Left ventricle myocardium inferior (tissue), 1 donor: ENCODE measurements around the gene MAP2K4. TPM values are rescaled to one million over a fixed set of nuclear protein-coding genes. Genes with fewer than 3 reads are reported as not detected.
A peak's percentile ranks its signal among the peaks of the same experiment; 100 is the strongest.

ENCODE experiments used
- DNase-seq: peaks from one replicate; pipeline ENCODE4 v3.0.0-alpha.2; 2020
- H3K27ac ChIP-seq: fragments of 200-600 bp; replicated peaks from 2 replicates; pipeline ENCODE4 v1.8.0; 2021
- H3K27me3 ChIP-seq: fragments of 200-600 bp; 2 replicates; pipeline ENCODE4 v1.8.0; 2021; ENCODE audit warnings: low read depth
- H3K36me3 ChIP-seq: fragments of 200-600 bp; 2 replicates; pipeline ENCODE4 v1.8.0; 2021
- H3K4me1 ChIP-seq: fragments of 200-600 bp; 2 replicates; pipeline ENCODE4 v1.8.0; 2021
- H3K4me3 ChIP-seq: fragments of 200-600 bp; 2 replicates; pipeline ENCODE4 v1.8.0; 2021; ENCODE audit warnings: mild to moderate bottlenecking, moderate library complexity
- H3K9me3 ChIP-seq: fragments of 200-600 bp; replicated peaks from 2 replicates; pipeline ENCODE4 v1.8.0; 2021
- intact Hi-C: fragments of 100-400 bp; cut with micrococcal nuclease; formaldehyde crosslinking; loops from one replicate; pipeline ENCODE4 v1.11.0; 2022
- total RNA-seq: library from RNA; stranded (reverse); fragmentation: NEBNext Ultra II Directional; extraction: Animal tissue kit (Norgen Biotek cat#: 25700); gene quantifications from one replicate; pipeline ENCODE4 v1.2.1, GENCODE V29; 2021
- TF ChIP-seq, protein P1 (sequence below): fragments of 200-600 bp; IDR thresholded peaks from 2 replicates; pipeline ENCODE4 v1.8.0; 2021; ENCODE audit warnings: antibody characterized with exemption, mild to moderate bottlenecking, borderline replicate concordance
- donor health status: DM: no; HTN: yes; CAD: no; lungs with severe emphysema.

Gene MAP2K4
- total RNA-seq, 1 donor from 2014 or later: 28.5 TPM

DNA sequence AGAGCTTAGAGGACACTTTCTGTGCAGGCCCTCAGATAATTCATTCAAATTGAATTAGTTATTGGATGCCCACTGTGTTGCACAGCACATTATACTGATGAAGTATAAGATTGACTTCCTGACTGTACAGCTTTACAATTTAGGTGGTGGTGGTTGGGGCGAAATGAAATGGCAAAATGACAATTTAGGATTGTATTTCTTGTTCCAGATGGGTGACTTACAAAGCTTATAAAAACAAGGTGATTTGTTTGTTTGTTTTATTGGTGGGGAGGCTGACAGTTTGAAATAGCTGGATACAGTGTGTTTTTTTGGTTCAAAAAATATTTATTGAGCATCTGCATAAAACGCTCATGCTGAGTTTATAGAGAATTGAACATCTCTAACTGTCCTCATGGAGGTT, 1.6 kb downstream of the MAP2K4 start:
- intact Hi-C loops: no loop called here
- Histone ChIP-seq H3K27ac (no peak overlapping the region), H3K4me1 (peaks cover 64% of the 10 kb centered on the region), H3K4me3 (peak overlapping the region; percentile 96), H3K9me3 (no peaks in the 10 kb centered on the region), H3K27me3 (no peaks in the 10 kb centered on the region), H3K36me3 (no peaks in the 10 kb centered on the region)
- TF ChIP-seq, protein P1, sequence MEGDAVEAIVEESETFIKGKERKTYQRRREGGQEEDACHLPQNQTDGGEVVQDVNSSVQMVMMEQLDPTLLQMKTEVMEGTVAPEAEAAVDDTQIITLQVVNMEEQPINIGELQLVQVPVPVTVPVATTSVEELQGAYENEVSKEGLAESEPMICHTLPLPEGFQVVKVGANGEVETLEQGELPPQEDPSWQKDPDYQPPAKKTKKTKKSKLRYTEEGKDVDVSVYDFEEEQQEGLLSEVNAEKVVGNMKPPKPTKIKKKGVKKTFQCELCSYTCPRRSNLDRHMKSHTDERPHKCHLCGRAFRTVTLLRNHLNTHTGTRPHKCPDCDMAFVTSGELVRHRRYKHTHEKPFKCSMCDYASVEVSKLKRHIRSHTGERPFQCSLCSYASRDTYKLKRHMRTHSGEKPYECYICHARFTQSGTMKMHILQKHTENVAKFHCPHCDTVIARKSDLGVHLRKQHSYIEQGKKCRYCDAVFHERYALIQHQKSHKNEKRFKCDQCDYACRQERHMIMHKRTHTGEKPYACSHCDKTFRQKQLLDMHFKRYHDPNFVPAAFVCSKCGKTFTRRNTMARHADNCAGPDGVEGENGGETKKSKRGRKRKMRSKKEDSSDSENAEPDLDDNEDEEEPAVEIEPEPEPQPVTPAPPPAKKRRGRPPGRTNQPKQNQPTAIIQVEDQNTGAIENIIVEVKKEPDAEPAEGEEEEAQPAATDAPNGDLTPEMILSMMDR: no peak
- DNase-seq: no peak

DNA sequence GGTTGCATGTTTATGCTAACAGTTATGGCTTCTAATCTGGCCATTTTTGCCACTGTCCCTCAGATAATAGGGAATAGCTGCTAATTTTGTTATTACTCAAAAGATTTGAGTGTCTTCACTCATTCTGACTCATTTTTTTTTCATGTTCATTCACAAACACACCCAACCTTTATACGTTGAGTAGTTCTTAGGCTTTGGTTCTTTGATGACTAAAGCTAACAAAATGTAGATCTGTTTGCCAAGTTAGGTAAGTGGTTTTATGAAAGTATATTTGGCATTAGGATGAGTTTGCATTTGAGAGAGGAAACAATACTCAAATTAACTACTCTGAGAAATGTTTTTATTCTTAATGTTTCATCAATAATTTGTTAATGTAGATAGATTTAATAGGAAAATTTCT, 3.6 kb downstream of the MAP2K4 start:
- Histone ChIP-seq H3K36me3 (no peaks in the 10 kb centered on the region), H3K4me3 (no peak overlapping the region), H3K4me1 (peaks cover 77% of the 10 kb centered on the region), H3K9me3 (no peaks in the 10 kb centered on the region), H3K27ac (no peak overlapping the region), H3K27me3 (no peaks in the 10 kb centered on the region)
- TF ChIP-seq, protein P1: no peak
- no peak for DNase-seq
- intact Hi-C loops: no loop called here

DNA sequence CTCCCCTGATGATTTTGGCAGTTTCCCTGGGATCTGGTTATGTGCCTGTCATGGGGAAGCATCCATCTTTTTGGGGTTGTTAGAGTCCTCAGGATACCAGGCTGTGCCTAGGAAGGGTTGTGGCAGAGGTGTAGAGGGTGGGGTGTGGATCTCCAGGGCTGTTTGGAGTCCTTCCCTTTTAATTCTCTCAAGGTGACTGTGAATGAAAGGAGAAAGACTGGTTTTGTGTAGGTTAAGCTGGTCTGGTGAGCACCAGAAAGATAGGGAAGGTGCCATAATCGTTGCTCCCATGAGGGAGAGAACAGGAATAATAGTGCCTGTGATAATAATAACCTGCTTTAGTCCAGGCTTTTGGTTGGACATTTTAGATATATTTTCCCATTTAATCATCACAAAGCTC, 7.0 kb downstream of the MAP2K4 start:
- Histone ChIP-seq H3K9me3 (no peaks in the 10 kb centered on the region), H3K36me3 (no peaks in the 10 kb centered on the region), H3K27ac (no peak overlapping the region), H3K4me1 (peaks cover 66% of the 10 kb centered on the region), H3K4me3 (no peak overlapping the region), H3K27me3 (no peaks in the 10 kb centered on the region)
- no peak for DNase-seq
- intact Hi-C loops: no loop called here
- TF ChIP-seq, protein P1: no peak

DNA sequence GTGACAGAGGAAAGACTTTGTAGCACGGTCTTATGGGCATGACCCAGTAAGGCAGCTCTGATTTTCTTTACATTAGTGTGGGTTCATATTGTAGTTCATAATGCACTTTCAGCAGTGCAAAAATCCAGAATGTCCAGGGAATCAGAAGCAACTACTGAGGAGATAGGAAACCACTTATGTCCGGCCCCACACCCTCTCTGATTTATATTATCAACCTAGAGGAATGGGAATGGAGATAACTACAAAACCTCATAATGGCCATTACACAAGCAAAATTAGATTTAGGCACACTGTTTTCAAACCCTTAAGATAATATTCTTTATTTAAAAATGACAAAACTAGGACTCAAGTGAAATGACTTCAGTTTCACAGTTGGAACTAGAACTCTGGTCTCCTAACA, 7.9 kb downstream of the MAP2K4 start:
- TF ChIP-seq, protein P1: no peak
- no peaks in the 10 kb centered on the region for H3K27me3 ChIP-seq

DNA sequence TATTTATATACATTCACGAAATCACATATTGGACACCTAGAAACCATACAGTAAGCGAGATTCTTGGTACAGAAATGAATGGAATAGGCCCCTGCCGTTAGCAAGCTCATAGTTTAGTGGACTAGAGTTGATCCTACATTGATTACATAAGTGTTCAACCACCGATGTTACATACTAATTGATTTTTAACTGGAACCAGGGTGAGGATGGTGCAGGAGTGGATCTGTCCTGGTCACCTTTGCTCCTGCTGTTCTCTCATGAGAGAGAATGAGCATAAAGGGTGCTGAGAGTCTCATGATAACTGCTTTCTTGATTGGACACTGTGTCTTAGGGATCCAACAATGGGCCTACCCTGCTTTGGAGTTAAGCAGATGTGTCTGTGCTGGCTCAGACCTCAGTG, 13.9 kb downstream of the MAP2K4 start:
- no peak for DNase-seq
- Histone ChIP-seq H3K27ac (no peak overlapping the region), H3K4me1 (peaks cover 52% of the 10 kb centered on the region), H3K27me3 (no peaks in the 10 kb centered on the region), H3K4me3 (no peak overlapping the region), H3K36me3 (peaks cover 5% of the 10 kb centered on the region), H3K9me3 (no peaks in the 10 kb centered on the region)
- TF ChIP-seq, protein P1: no peak
- intact Hi-C loops: no loop called here

More for the DNA sequence above, 7.9 kb downstream of the MAP2K4 start:
- Histone ChIP-seq H3K27ac (no peak overlapping the region), H3K4me3 (no peak overlapping the region), H3K4me1 (peaks cover 57% of the 10 kb centered on the region), H3K36me3 (no peaks in the 10 kb centered on the region), H3K9me3 (no peaks in the 10 kb centered on the region)
- intact Hi-C loops: no loop called here
- no peak for DNase-seq

DNA sequence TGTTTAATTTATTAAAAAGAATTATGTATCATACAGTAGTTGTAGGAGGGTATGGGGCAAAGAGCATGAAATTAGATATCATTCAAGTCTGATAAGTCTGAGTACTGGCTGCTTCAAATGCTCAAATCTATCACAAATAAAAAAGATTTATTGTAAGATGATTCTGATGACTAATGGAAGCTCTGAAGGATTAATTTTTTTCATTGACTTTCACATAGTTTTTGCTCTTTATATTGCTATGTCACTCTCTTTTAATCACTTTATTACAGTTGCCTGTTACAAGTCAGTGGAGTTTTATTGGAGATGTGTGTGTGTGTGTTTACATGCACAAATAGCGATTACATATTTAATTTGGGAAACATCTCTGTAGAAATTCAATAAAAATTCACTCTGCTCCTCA, 15.0 kb downstream of the MAP2K4 start:
- Histone ChIP-seq H3K9me3 (no peaks in the 10 kb centered on the region), H3K4me3 (no peak overlapping the region), H3K27ac (no peak overlapping the region), H3K4me1 (peaks cover 51% of the 10 kb centered on the region), H3K27me3 (no peaks in the 10 kb centered on the region), H3K36me3 (peaks cover 5% of the 10 kb centered on the region)
- intact Hi-C loops: no loop called here
- TF ChIP-seq, protein P1: no peak
- DNase-seq: no peak
